ENCODE measurements around the gene RTN4.
"Not testable (repeated sequence)": the region's sequence is repeated elsewhere in the genome, so short reads cannot be mapped to it uniquely, and the experiment has no call there.

Gene RTN4

DNA sequence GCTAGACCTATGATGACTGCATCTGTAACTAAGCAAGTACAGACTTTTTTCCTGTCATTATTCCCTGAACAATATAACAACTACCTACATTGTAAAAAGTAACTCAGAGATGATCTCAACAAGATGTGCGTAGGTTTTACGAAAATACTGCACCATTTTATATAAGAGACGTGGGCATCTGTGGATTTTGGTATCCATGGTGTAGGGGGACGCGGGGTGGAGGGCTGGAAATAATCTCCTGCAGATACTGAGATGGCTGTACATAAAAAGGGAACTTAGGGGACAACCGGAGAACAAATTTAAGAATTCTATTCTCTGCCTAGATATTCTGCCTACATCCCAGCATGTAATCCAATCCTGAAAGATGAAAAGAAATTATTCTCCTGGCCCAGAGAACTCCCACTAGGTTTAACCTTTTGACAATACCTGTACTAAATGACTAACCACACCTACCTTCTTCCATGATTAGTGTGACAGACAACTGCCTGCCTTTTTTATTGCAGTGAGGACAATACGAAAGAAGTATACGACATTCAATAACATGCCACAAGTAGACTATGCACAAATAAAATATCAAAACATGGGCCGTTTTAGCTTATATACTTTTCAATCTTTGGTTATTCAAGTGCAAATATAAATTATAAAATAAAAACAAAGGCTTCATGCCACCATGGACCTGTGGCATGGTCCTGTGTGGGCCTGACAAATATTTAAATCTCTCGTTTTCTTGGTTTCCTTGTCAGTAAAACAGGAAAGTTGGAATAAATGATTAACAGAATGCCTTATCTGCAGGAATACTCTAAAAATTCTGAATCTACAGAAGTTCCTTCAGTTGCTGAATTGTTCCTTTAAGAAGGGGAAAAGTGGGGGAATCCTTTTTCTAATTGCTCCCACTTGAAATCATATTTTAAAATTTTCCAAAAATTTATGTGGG, 46.3 kb downstream of the RTN4 start:
- DNase-seq (ENCODE audit: insufficient read length, low spot score) = no peak
- FAIRE-seq = no peak
- TF ChIP-seq POLR2A (IDR thresholded peaks at IDR 0.05; ENCODE audit: low read depth, low read length) (no peak), POU2F2 (IDR thresholded peaks at IDR 0.05; ENCODE audit: low read depth, low read length) (no peak), PAX5 (IDR thresholded peaks at IDR 0.05; ENCODE audit: insufficient read depth, low read length, severe bottlenecking) (no peak), SPI1 (IDR thresholded peaks at IDR 0.05; ENCODE audit: low read depth, low read length) (no peak), POLR2AphosphoS5 (IDR thresholded peaks at IDR 0.05; ENCODE audit: low read depth, low read length) (no peak), TAF1 (IDR thresholded peaks at IDR 0.05; ENCODE audit: low read depth, low read length) (no peak)

DNA sequence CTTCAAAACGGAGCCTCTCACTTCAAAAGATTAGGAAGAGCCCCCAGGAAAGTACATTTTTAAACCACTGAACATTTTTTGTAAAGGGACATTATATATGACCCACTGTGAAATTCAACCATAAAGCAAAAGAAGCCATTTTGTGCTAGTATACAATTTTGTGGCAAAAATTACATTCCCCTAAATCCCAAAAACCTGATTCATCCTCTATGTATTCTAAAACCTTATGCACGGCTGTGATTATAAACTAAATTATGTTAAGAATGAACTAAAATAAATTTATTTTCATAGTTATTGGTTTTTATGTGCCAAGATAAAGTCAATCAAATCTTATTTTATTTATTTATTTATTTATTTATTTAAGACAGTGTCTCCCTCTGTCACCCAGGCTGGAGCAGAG, 48.5 kb downstream of the RTN4 start:
- no peak for DNase-seq (ENCODE audit: insufficient read length, low spot score)
- TF ChIP-seq POLR2AphosphoS5 (IDR thresholded peaks at IDR 0.05; ENCODE audit: low read depth, low read length) = no peak
- TF ChIP-seq POU2F2 (IDR thresholded peaks at IDR 0.05; ENCODE audit: low read depth, low read length) = no peak
- TF ChIP-seq TAF1 (IDR thresholded peaks at IDR 0.05; ENCODE audit: low read depth, low read length) = no peak
- TF ChIP-seq SPI1 (IDR thresholded peaks at IDR 0.05; ENCODE audit: low read depth, low read length) = no peak
- TF ChIP-seq POLR2A (IDR thresholded peaks at IDR 0.05; ENCODE audit: low read depth, low read length) = no peak
- no peak for TF ChIP-seq PAX5 (IDR thresholded peaks at IDR 0.05; ENCODE audit: insufficient read depth, low read length, severe bottlenecking)
- FAIRE-seq = no peak

DNA sequence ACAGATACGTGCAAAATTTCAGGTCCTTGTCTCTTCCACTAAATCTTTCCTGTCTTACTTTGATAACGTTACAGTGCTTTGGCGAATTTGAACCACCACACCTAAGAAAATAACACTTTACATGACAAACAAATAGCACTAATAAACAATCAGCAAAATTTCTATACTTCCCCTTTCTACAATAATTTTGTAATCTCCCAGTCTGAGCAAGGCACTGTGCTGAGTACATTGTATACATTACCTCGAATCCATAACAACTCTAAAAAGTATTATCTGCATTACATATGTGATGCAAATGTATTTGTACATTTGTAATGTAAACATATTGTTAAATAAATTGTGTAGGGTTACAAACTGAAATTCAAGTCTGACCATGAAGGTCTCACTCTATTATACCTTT, 49.9 kb downstream of the RTN4 start:
- FAIRE-seq (no peak), DNase-seq (ENCODE audit: insufficient read length, low spot score) (no peak)
- TF ChIP-seq POU2F2 (IDR thresholded peaks at IDR 0.05; ENCODE audit: low read depth, low read length) (no peak), POLR2AphosphoS5 (IDR thresholded peaks at IDR 0.05; ENCODE audit: low read depth, low read length) (no peak), SPI1 (IDR thresholded peaks at IDR 0.05; ENCODE audit: low read depth, low read length) (no peak), TAF1 (IDR thresholded peaks at IDR 0.05; ENCODE audit: low read depth, low read length) (no peak), PAX5 (IDR thresholded peaks at IDR 0.05; ENCODE audit: insufficient read depth, low read length, severe bottlenecking) (no peak), POLR2A (IDR thresholded peaks at IDR 0.05; ENCODE audit: low read depth, low read length) (no peak)

DNA sequence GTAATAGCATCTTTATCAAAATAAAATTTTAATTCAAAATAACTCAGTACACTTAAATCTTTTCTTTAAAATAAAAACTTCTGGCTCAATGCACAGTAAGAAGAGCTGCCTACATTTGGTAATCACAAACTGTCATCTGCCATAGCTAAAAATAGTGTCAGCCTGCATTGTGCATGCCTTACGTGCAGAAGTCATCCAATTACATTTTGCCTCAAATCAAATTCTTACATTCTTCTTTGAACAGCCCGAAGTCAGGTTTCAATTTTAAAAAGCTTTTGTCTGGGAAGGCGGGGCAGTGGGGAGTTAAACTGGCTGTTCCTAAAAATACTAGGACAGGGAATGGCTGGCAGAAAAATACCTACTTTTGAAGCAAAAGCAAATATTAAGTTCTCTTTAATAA, 51.1 kb downstream of the RTN4 start:
- peak; percentile 63 for FAIRE-seq
- DNase-seq (ENCODE audit: insufficient read length, low spot score) = no peak
- no peak for TF ChIP-seq POU2F2 (IDR thresholded peaks at IDR 0.05; ENCODE audit: low read depth, low read length)
- no peak for TF ChIP-seq POLR2AphosphoS5 (IDR thresholded peaks at IDR 0.05; ENCODE audit: low read depth, low read length)
- TF ChIP-seq PAX5 (IDR thresholded peaks at IDR 0.05; ENCODE audit: insufficient read depth, low read length, severe bottlenecking) = no peak
- TF ChIP-seq TAF1 (IDR thresholded peaks at IDR 0.05; ENCODE audit: low read depth, low read length) = no peak
- TF ChIP-seq SPI1 (IDR thresholded peaks at IDR 0.05; ENCODE audit: low read depth, low read length) = no peak
- TF ChIP-seq POLR2A (IDR thresholded peaks at IDR 0.05; ENCODE audit: low read depth, low read length) = no peak

DNA sequence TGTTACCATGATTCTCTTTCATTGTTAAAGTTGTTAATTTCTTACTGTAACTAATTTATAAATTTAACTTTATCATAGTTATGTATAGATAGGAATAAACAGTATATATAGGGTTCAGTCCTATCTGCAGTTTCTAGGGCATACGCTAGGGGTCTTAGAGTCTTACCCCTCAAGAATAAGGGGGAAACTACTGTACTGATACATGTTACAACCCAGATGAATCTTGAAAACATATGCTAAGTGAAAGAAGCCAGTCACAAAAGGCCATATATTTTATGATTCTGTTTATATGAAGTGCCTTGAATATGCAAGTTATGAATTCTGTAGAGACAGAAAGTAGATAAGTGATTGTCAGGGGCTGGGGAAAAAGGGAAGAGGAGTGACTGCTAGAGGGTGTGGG, 52.4 kb downstream of the RTN4 start:
- TF ChIP-seq PAX5 (IDR thresholded peaks at IDR 0.05; ENCODE audit: insufficient read depth, low read length, severe bottlenecking) (no peak), POU2F2 (IDR thresholded peaks at IDR 0.05; ENCODE audit: low read depth, low read length) (no peak), POLR2A (IDR thresholded peaks at IDR 0.05; ENCODE audit: low read depth, low read length) (no peak), TAF1 (IDR thresholded peaks at IDR 0.05; ENCODE audit: low read depth, low read length) (no peak), POLR2AphosphoS5 (IDR thresholded peaks at IDR 0.05; ENCODE audit: low read depth, low read length) (no peak), SPI1 (IDR thresholded peaks at IDR 0.05; ENCODE audit: low read depth, low read length) (no peak)

DNA sequence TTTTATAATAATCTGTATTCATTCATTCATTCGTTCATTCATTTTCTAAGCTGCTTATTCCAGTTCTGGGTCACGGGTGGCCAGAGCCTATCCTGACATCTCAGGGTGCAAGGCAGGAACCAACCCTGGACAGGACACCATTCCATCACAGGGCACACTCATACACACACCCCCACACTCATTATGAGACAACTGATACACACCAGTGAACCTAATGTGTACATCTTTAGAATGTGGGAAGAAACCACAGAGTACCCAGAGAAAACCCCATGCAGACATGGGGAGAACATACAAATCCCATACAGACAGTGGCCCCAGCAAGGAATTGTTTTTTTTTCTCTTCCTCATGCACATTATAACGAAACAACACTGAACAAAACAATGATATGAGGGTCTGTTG, 54.7 kb downstream of the RTN4 start:
- peak; percentile 87 for FAIRE-seq
- no peak for TF ChIP-seq SPI1 (IDR thresholded peaks at IDR 0.05; ENCODE audit: low read depth, low read length)
- TF ChIP-seq PAX5 (IDR thresholded peaks at IDR 0.05; ENCODE audit: insufficient read depth, low read length, severe bottlenecking) = no peak
- TF ChIP-seq TAF1 (IDR thresholded peaks at IDR 0.05; ENCODE audit: low read depth, low read length) = no peak
- no peak for TF ChIP-seq POLR2A (IDR thresholded peaks at IDR 0.05; ENCODE audit: low read depth, low read length)
- no peak for TF ChIP-seq POLR2AphosphoS5 (IDR thresholded peaks at IDR 0.05; ENCODE audit: low read depth, low read length)
- DNase-seq (ENCODE audit: insufficient read length, low spot score) = no peak

More for the DNA sequence above, 52.4 kb downstream of the RTN4 start:
- FAIRE-seq (no peak), DNase-seq (ENCODE audit: insufficient read length, low spot score) (no peak)

DNA sequence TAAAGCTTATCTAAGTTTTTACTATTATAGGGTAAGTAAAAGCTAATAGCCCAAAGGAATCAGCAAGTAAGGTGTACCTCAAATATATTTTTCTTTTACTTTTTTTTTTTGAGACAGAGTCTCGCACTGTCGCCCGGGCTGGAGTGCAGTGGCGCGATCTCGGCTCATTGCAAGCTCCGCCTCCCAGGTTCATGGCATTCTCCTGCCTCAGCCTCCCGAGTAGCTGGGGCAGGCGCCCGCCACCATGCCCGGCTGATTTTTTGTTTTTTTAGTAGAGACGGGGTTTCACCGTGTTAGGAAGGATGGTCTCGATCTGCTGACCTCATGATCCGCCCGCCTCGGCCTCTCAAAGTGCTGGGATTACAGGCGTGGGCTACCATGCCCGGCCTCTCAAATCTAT, 59.6 kb downstream of the RTN4 start:
- FAIRE-seq = not testable (repeated sequence)

DNA sequence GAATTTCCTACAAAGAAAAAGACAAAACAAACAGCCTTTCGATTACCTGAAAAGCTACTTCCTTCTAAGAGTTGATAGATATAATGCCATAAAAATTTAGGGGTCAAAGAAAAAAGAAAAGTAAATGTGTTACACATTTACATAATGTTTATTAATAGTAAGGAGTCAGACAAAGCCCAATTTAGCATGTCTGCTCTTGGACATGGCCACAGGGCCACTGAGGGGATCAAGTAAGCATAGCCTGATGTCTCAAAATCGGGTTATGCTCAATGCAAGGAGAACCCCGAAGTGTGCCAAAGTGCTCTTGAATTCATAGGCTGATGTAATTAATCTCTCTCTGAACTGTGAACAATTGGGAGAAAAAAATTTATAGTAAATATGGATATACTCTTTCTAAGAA, 61.6 kb downstream of the RTN4 start:
- DNase-seq (ENCODE audit: insufficient read length, low spot score) (no peak), FAIRE-seq (no peak)
- TF ChIP-seq SPI1 (IDR thresholded peaks at IDR 0.05; ENCODE audit: low read depth, low read length) = no peak
- TF ChIP-seq POLR2A (IDR thresholded peaks at IDR 0.05; ENCODE audit: low read depth, low read length) = no peak
- no peak for TF ChIP-seq POU2F2 (IDR thresholded peaks at IDR 0.05; ENCODE audit: low read depth, low read length)
- TF ChIP-seq POLR2AphosphoS5 (IDR thresholded peaks at IDR 0.05; ENCODE audit: low read depth, low read length) = no peak
- TF ChIP-seq TAF1 (IDR thresholded peaks at IDR 0.05; ENCODE audit: low read depth, low read length) = no peak
- no peak for TF ChIP-seq PAX5 (IDR thresholded peaks at IDR 0.05; ENCODE audit: insufficient read depth, low read length, severe bottlenecking)

More for the DNA sequence above, 59.6 kb downstream of the RTN4 start:
- DNase-seq (ENCODE audit: insufficient read length, low spot score) = not testable (repeated sequence)

DNA sequence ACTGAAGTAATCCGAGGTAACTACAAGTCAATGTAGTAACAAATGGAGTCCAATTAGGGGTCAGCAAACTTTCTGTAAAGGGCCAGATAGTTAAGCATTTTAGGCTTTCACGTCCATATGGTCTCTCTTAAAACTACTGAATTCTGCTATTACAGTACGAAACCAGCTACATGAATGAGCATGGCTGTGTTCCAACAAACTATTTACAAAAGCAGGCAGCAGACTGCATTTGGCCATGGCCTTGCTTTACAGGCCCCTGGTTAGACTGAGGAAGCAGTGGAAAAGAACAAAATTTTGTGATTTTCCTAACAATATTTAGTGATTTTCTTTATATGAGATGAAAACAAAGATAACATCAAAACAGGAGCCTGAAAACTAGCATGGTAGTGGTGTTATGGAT, 64.0 kb downstream of the RTN4 start:
- DNase-seq (ENCODE audit: insufficient read length, low spot score) = no peak
- FAIRE-seq = no peak
- no peak for TF ChIP-seq POLR2A (IDR thresholded peaks at IDR 0.05; ENCODE audit: low read depth, low read length)
- TF ChIP-seq SPI1 (IDR thresholded peaks at IDR 0.05; ENCODE audit: low read depth, low read length) = no peak
- no peak for TF ChIP-seq TAF1 (IDR thresholded peaks at IDR 0.05; ENCODE audit: low read depth, low read length)
- TF ChIP-seq POLR2AphosphoS5 (IDR thresholded peaks at IDR 0.05; ENCODE audit: low read depth, low read length) = no peak
- TF ChIP-seq PAX5 (IDR thresholded peaks at IDR 0.05; ENCODE audit: insufficient read depth, low read length, severe bottlenecking) = no peak
- TF ChIP-seq POU2F2 (IDR thresholded peaks at IDR 0.05; ENCODE audit: low read depth, low read length) = no peak

DNA sequence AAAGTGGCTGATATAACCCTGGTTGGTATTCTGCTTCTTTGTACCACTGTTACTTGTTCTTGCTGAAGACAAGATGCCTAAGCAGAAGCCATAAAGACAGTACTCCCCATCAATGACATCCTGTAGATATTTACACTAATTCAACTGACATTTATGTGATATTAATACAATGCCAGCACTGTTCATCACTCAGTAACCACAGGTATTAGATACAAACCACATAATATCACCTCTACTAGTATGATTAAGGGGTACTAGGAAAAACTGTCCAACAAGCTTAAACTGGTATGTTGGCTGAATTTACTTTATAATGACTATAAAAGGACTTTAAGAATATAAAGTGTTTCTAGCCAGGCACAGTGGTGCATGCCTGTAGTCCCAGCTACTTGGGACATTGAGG, 65.8 kb downstream of the RTN4 start:
- FAIRE-seq (peak; percentile 20), DNase-seq (ENCODE audit: insufficient read length, low spot score) (no peak)
- no peak for TF ChIP-seq PAX5 (IDR thresholded peaks at IDR 0.05; ENCODE audit: insufficient read depth, low read length, severe bottlenecking)
- TF ChIP-seq POLR2A (IDR thresholded peaks at IDR 0.05; ENCODE audit: low read depth, low read length) = no peak
- no peak for TF ChIP-seq POLR2AphosphoS5 (IDR thresholded peaks at IDR 0.05; ENCODE audit: low read depth, low read length)
- no peak for TF ChIP-seq SPI1 (IDR thresholded peaks at IDR 0.05; ENCODE audit: low read depth, low read length)
- no peak for TF ChIP-seq TAF1 (IDR thresholded peaks at IDR 0.05; ENCODE audit: low read depth, low read length)
- no peak for TF ChIP-seq POU2F2 (IDR thresholded peaks at IDR 0.05; ENCODE audit: low read depth, low read length)

All from GM12891 (cell line).